MM.1S (cell line): ENCODE results near the gene SKAP2.

Experiments
- EZH2 ChIP-seq: fragments of 300-600 bp; sonication (generic); optimal IDR thresholded peaks from 2 replicates; pipeline ENCODE3; 2017; ENCODE audit warnings: low read depth, mild to moderate bottlenecking, antibody characterized with exemption, low read length, mixed read lengths
- EZH2phosphoT487 ChIP-seq: fragments of 300-600 bp; sonication (generic); IDR thresholded peaks from 2 replicates; pipeline ENCODE4 v1.6.1; 2018; ENCODE audit warnings: antibody characterized with exemption, low read length
- TF ChIP-seq, protein P1 (sequence below): fragments of 300-600 bp; sonication (generic); IDR thresholded peaks from 2 replicates; pipeline ENCODE4 v1.5.1; 2016; ENCODE audit warnings: antibody characterized with exemption, low read length, mixed read lengths

DNA sequence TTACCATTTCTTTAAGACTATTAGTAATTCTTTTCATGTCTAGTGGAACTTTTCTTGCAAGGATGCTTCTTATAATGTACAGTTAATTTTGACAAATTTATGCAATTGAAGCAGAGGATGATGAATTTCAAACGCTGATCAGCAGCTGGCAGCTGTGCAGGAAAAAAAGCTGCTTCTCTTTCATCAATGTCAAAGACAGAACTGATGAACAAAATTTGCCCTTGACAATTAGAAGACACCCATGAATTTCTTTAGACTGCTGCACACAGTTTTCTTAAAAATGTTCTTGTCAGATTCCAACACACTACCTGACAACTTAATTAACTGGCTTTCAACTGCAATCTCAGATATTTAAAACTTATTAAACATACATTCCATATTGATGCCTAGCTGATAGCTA lies 138.3 kb downstream of the SKAP2 start:
- TF ChIP-seq, protein P1, sequence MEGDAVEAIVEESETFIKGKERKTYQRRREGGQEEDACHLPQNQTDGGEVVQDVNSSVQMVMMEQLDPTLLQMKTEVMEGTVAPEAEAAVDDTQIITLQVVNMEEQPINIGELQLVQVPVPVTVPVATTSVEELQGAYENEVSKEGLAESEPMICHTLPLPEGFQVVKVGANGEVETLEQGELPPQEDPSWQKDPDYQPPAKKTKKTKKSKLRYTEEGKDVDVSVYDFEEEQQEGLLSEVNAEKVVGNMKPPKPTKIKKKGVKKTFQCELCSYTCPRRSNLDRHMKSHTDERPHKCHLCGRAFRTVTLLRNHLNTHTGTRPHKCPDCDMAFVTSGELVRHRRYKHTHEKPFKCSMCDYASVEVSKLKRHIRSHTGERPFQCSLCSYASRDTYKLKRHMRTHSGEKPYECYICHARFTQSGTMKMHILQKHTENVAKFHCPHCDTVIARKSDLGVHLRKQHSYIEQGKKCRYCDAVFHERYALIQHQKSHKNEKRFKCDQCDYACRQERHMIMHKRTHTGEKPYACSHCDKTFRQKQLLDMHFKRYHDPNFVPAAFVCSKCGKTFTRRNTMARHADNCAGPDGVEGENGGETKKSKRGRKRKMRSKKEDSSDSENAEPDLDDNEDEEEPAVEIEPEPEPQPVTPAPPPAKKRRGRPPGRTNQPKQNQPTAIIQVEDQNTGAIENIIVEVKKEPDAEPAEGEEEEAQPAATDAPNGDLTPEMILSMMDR = no peak
- TF ChIP-seq EZH2 (no peak), EZH2phosphoT487 (no peak)
